PC-9 (cell line): ENCODE measurements around the gene SDCCAG8.

Experiments used
- CTCF ChIP-seq: fragments of 200-600 bp; sonication (generic); conservative IDR thresholded peaks from 2 replicates; pipeline ENCODE4 v1.6.1; 2017; ENCODE audit warnings: mixed run types, antibody characterized with exemption, mild to moderate bottlenecking, moderate library complexity
- EZH2 ChIP-seq: fragments of 200-600 bp; sonication (generic); IDR thresholded peaks from 2 replicates; pipeline ENCODE4 v1.8.0; 2017; ENCODE audit warnings: antibody characterized with exemption, low read depth

DNA sequence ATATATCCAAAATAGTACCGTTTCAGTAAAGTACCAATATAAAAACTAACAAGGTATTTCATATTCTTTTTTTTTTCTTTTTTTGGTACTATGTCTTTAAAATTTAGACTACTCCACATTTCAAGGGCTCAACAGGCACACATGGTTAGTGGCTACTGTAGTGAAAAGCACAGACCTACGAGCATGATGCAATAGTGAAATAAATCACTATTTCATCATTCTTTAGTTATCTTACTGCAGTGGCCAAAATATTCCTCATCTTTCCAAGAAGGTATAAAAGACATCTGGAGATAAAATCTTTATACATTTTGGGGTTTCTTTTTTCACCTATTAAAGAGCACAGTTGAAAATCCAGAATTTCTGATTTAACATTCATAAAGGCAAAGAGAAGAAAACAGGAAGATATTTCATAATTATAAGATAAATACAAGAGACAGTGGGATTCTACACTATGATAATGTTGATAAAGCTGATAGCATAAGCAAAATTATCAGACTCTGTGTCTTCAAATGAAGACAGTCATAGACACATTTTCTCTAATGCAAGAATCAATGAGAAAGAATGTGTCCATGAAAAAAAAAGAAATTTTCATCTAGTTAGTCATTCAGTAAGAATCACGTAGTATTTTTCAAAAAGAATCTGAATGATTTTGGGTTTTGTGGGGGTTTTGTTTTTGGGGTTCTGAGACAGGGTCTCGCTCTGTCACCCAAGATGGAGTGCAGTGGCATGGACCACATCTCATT lies 42.6 kb upstream of the SDCCAG8 start:
- TF ChIP-seq CTCF: no peak
- TF ChIP-seq EZH2: no peak
